DND-41 (cell line): Measurements from ENCODE around the gene KCNJ6.

Experiments
- ATAC-seq: fragments of 200-7000 bp; cut with Tn5 transposase; 3 replicates; pipeline ENCODE4 v1.9.1; 2021; ENCODE audit warnings: low read depth; ENCODE audit not compliant: insufficient read depth
- DNase-seq: peaks from one replicate; pipeline ENCODE4 v3.0.0-alpha.2; 2020
- H2AFZ ChIP-seq: 2 replicates; pipeline ENCODE4 v1.6.0; 2012; ENCODE audit warnings: low read depth, low read length
- H3K27ac ChIP-seq: 2 replicates; pipeline ENCODE4 v1.5.1; 2012; ENCODE audit warnings: low read length, inconsistent platforms
- H3K27me3 ChIP-seq: fragments of 200-600 bp; sonication (generic); 2 replicates; pipeline ENCODE4 v1.6.0; 2012; ENCODE audit warnings: low read length, mild to moderate bottlenecking, inconsistent platforms; ENCODE audit not compliant: insufficient read depth, poor library complexity
- H3K36me3 ChIP-seq: 2 replicates; pipeline ENCODE4 v1.5.1; 2012; ENCODE audit warnings: low read length, inconsistent platforms; ENCODE audit not compliant: insufficient read depth
- H3K4me1 ChIP-seq: 2 replicates; pipeline ENCODE4 v1.5.1; 2012; ENCODE audit warnings: mild to moderate bottlenecking, low read length; ENCODE audit not compliant: insufficient read depth
- H3K4me2 ChIP-seq: 2 replicates; pipeline ENCODE4 v1.6.0; 2012; ENCODE audit warnings: mild to moderate bottlenecking, moderate library complexity, low read length, inconsistent platforms; ENCODE audit not compliant: insufficient read depth
- H3K4me3 ChIP-seq, 2 experiments: fragments of 200-600 bp in 1 of 2; shearing (Covaris generic) in 1 of 2; 2 replicates each; pipeline ENCODE4 v1.5.1; 2012 to 2016; ENCODE audit warnings: inconsistent platforms in 2 of 2, low read length in 2 of 2, mild to moderate bottlenecking in 2 of 2, low read depth in 1 of 2, moderate library complexity in 1 of 2
- H3K79me2 ChIP-seq: 2 replicates; pipeline ENCODE4 v1.6.0; 2012; ENCODE audit warnings: low read length, inconsistent platforms; ENCODE audit not compliant: insufficient read depth
- H3K9ac ChIP-seq: 2 replicates; pipeline ENCODE4 v1.6.0; 2012; ENCODE audit warnings: low read depth, mild to moderate bottlenecking, inconsistent platforms, low read length, moderate library complexity
- H3K9me3 ChIP-seq: 2 replicates; pipeline ENCODE4 v1.5.1; 2012; ENCODE audit warnings: low read length, moderate library complexity, mild to moderate bottlenecking, inconsistent platforms; ENCODE audit not compliant: insufficient read depth, severe bottlenecking
- H4K20me1 ChIP-seq: 2 replicates; pipeline ENCODE4 v1.6.0; 2012; ENCODE audit warnings: low read length; ENCODE audit not compliant: insufficient read depth
- EZH2 ChIP-seq: IDR thresholded peaks from 3 replicates; pipeline ENCODE4 v1.6.1; 2012; ENCODE audit warnings: borderline replicate concordance, low read depth, mild to moderate bottlenecking, moderate library complexity, low read length, inconsistent platforms; ENCODE audit not compliant: severe bottlenecking
- TF ChIP-seq, protein P1 (sequence below): IDR thresholded peaks from 2 replicates; pipeline ENCODE4 v1.5.1; 2012; ENCODE audit warnings: borderline replicate concordance, low read length, moderate library complexity, mild to moderate bottlenecking; ENCODE audit not compliant: poor library complexity, severe bottlenecking; ENCODE audit errors: extremely low read depth

KCNJ6 gene

GRCh38 chr21:37568415-37568814, 347.8 kb downstream of the KCNJ6 start:
- TF ChIP-seq EZH2 = no peak
- TF ChIP-seq, protein P1, sequence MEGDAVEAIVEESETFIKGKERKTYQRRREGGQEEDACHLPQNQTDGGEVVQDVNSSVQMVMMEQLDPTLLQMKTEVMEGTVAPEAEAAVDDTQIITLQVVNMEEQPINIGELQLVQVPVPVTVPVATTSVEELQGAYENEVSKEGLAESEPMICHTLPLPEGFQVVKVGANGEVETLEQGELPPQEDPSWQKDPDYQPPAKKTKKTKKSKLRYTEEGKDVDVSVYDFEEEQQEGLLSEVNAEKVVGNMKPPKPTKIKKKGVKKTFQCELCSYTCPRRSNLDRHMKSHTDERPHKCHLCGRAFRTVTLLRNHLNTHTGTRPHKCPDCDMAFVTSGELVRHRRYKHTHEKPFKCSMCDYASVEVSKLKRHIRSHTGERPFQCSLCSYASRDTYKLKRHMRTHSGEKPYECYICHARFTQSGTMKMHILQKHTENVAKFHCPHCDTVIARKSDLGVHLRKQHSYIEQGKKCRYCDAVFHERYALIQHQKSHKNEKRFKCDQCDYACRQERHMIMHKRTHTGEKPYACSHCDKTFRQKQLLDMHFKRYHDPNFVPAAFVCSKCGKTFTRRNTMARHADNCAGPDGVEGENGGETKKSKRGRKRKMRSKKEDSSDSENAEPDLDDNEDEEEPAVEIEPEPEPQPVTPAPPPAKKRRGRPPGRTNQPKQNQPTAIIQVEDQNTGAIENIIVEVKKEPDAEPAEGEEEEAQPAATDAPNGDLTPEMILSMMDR = no peak

GRCh38 chr21:37566790-37567615, 349.3 kb downstream of the KCNJ6 start:
- no peaks in the 10 kb centered on the region for H3K36me3 ChIP-seq
- H3K4me3 ChIP-seq = no peak overlapping the region
- peaks cover 32% of the 10 kb centered on the region for H3K4me1 ChIP-seq
- no peak for TF ChIP-seq EZH2
- TF ChIP-seq, protein P1 = no peak
- no peak overlapping the region for H2AFZ ChIP-seq
- H3K4me2 ChIP-seq = no peak overlapping the region
- no peaks in the 10 kb centered on the region; the same call in 1 of the 2 replicates for H3K79me2 ChIP-seq
- H3K9ac ChIP-seq = no peak overlapping the region
- DNase-seq (no peak), ATAC-seq (no peak)
- no peak overlapping the region for H3K27ac ChIP-seq
- H3K9me3 ChIP-seq = no peaks in the 10 kb centered on the region
- no peaks in the 10 kb centered on the region for H3K27me3 ChIP-seq
- no peaks in the 10 kb centered on the region for H4K20me1 ChIP-seq

More at GRCh38 chr21:37568415-37568814, 347.8 kb downstream of the KCNJ6 start:
- DNase-seq = no peak
- H4K20me1 ChIP-seq = no peaks in the 10 kb centered on the region
- no peaks in the 10 kb centered on the region for H3K36me3 ChIP-seq
- no peak overlapping the region for H3K9ac ChIP-seq
- no peak overlapping the region for H3K27ac ChIP-seq
- no peaks in the 10 kb centered on the region for H3K9me3 ChIP-seq
- H3K4me2 ChIP-seq = no peak overlapping the region
- no peak for ATAC-seq
- no peak overlapping the region for H3K4me3 ChIP-seq
- H3K79me2 ChIP-seq = no peaks in the 10 kb centered on the region
- no peaks in the 10 kb centered on the region for H3K27me3 ChIP-seq
- no peak overlapping the region for H2AFZ ChIP-seq
- peaks cover 19% of the 10 kb centered on the region for H3K4me1 ChIP-seq

DNA sequence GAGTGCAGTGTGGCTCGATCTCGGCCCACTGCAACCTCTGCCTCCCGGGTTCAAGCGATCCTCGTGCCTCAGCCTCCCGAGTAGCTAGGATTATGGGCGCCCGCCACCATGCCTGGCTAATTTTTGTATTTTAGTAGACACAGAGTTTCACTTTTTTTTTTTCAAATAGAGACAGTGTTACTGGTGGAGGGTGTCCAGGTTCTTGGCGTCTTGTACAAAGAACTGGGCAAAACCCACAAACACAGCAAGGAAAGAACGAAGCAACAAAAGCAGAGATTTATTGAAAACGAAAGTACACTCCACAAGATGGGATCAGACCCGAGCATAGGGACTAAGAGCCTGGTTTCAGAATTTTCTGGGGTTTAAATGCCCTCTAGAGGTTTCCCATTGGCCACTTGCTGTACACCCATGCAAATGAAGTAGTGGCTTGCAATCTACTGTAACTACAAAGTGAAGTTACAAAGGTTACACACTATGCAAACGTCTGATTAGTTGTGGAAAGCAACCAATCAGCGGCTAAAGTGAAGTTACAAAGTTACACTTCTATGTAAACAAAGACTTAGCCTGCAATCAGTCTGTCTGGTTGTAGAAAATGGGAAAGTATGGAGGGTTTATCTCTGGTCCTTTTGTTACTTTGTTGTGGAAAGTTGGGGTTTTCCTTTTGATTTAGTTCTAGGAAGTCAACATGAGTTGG, 350.6 kb downstream of the KCNJ6 start:
- H3K4me1 ChIP-seq = peaks cover 32% of the 10 kb centered on the region
- no peak overlapping the region; the same call in 1 of the 2 replicates for H3K4me2 ChIP-seq
- ATAC-seq = no peak
- no peaks in the 10 kb centered on the region for H3K9me3 ChIP-seq
- no peak overlapping the region for H3K4me3 ChIP-seq
- H3K36me3 ChIP-seq = no peaks in the 10 kb centered on the region
- H3K79me2 ChIP-seq = no peaks in the 10 kb centered on the region; the same call in 1 of the 2 replicates
- TF ChIP-seq, protein P1 = no peak
- TF ChIP-seq EZH2 = no peak
- H4K20me1 ChIP-seq = no peaks in the 10 kb centered on the region
- no peak overlapping the region for H3K27ac ChIP-seq
- DNase-seq = no peak
- no peak overlapping the region for H2AFZ ChIP-seq
- no peaks in the 10 kb centered on the region for H3K27me3 ChIP-seq
- H3K9ac ChIP-seq = no peak overlapping the region
